Caco-2 (cell line): Measurements from ENCODE around the gene CCL5. TPM values are rescaled to one million over a fixed set of nuclear protein-coding genes. Genes with fewer than 3 reads are reported as not detected.

Source experiments
- BruUV-seq: library from RNA; stranded (reverse); fragments of 400-500 nt; replicated peaks from 2 replicates; lab custom pipeline; 2021; lab: Mats Ljungman, UMichigan
- CTCF ChIA-PET: fragments of 300-600 bp; sonication (Branson Sonifier 250); formaldehyde crosslinking; loops from one replicate; lab custom pipeline; 2022; ENCODE audit warnings: antibody characterized with exemption; lab: Charles Lee
- POLR2A ChIA-PET: fragments of 300-600 bp; sonication (Branson Sonifier 250); formaldehyde crosslinking; loops from one replicate; lab custom pipeline; 2022; ENCODE audit warnings: antibody characterized with exemption; lab: Charles Lee
- DNase-seq, 2 experiments: peaks; one replicate each; pipeline versions ENCODE4 v3.0.0 to v3.0.0-alpha.2; 2020 to 2022
- H3K27me3 ChIP-seq: replicated peaks from 2 replicates; pipeline ENCODE4 v1.6.0; 2011; ENCODE audit warnings: low read length; ENCODE audit not compliant: control insufficient read depth, insufficient read depth
- H3K36me3 ChIP-seq: 2 replicates; pipeline ENCODE4 v1.5.1; 2011; ENCODE audit warnings: low read length; ENCODE audit not compliant: control insufficient read depth, insufficient read depth
- H3K4me1 ChIP-seq: fragments of 250-450 bp; sonication (Bioruptor Pico); 2 replicates; pipeline ENCODE4 v1.5.1; 2020; ENCODE audit warnings: mild to moderate bottlenecking
- H3K4me3 ChIP-seq: 2 replicates; pipeline ENCODE4 v1.5.1; 2011; ENCODE audit warnings: low read depth, mild to moderate bottlenecking, control low read depth, low read length
- H3K9me3 ChIP-seq: fragments of 250-450 bp; sonication (Bioruptor Pico); 2 replicates; pipeline ENCODE4 v1.5.1; 2020; ENCODE audit warnings: mild to moderate bottlenecking, moderate library complexity
- H3K27ac Mint-ChIP-seq: one replicate; pipeline ENCODE4 v1.8.0; 2022; ENCODE audit warnings: mixed read lengths; ENCODE audit not compliant: unreplicated experiment
- H3K27me3 Mint-ChIP-seq: one replicate; pipeline ENCODE4 v1.8.0; 2022; ENCODE audit warnings: mixed read lengths; ENCODE audit not compliant: insufficient read depth, unreplicated experiment
- H3K36me3 Mint-ChIP-seq: one replicate; pipeline ENCODE4 v1.8.0; 2022; ENCODE audit warnings: mild to moderate bottlenecking, mixed read lengths; ENCODE audit not compliant: insufficient read depth, unreplicated experiment
- H3K4me1 Mint-ChIP-seq: one replicate; pipeline ENCODE4 v1.8.0; 2022; ENCODE audit warnings: low read depth, mixed read lengths; ENCODE audit not compliant: unreplicated experiment
- H3K4me3 Mint-ChIP-seq: one replicate; pipeline ENCODE4 v1.8.0; 2022; ENCODE audit warnings: mild to moderate bottlenecking, moderate library complexity, mixed read lengths; ENCODE audit not compliant: unreplicated experiment
- H3K9me3 Mint-ChIP-seq: one replicate; pipeline ENCODE4 v1.8.0; 2022; ENCODE audit warnings: mixed read lengths; ENCODE audit not compliant: unreplicated experiment
- CTCF ChIP-seq, 2 experiments: fragments of 200-600 bp in 1 of 2; IDR thresholded peaks; 1 replicate in 1 of 2; 2 replicates in 1 of 2; pipeline versions ENCODE4 v1.5.1 to v1.8.0; 2011 to 2022; ENCODE audit warnings: antibody characterized with exemption in 1 of 2, control low read depth in 1 of 2, inconsistent platforms in 1 of 2, low read depth in 1 of 2, low read length in 1 of 2, mild to moderate bottlenecking in 1 of 2, moderate library complexity in 1 of 2; ENCODE audit not compliant: insufficient read depth in 1 of 2, severe bottlenecking in 1 of 2, unreplicated experiment in 1 of 2
- intact Hi-C: fragments of 100-400 bp; cut with micrococcal nuclease; formaldehyde crosslinking; loops from one replicate; pipeline ENCODE4 v1.10.0; 2022; ENCODE audit not compliant: unreplicated experiment
- total RNA-seq: library from RNA; stranded (reverse); gene quantifications from 2 replicates; pipeline ENCODE4 v1.2.3, GENCODE V29; 2022

CCL5 gene
- total RNA-seq, 1 experiment from 2014 or later = not detected

GRCh38 chr17:35920229-35920628 lies 40.1 kb upstream of the CCL5 start:
- Mint-ChIP-seq H3K27ac (no peak overlapping the region), H3K27me3 (no peaks in the 10 kb centered on the region), H3K4me3 (no peak overlapping the region), H3K9me3 (no peaks in the 10 kb centered on the region), H3K36me3 (peaks cover 5% of the 10 kb centered on the region), H3K4me1 (no peaks in the 10 kb centered on the region)
- Histone ChIP-seq H3K36me3 (no peaks in the 10 kb centered on the region), H3K4me3 (no peak overlapping the region), H3K27me3 (no peaks in the 10 kb centered on the region), H3K4me1 (no peaks in the 10 kb centered on the region), H3K9me3 (no peaks in the 10 kb centered on the region)
- no peak for TF ChIP-seq CTCF (IDR thresholded peaks at IDR 0.05; ENCODE audit: insufficient read depth in 1 of 2, low read depth in 1 of 2, low read length in 1 of 2, severe bottlenecking in 1 of 2, unreplicated experiment in 1 of 2)
- intact Hi-C loops = no loop called here
- POLR2A ChIA-PET = no interaction called here
- BruUV-seq = no TSS peak
- CTCF ChIA-PET = no interaction called here
- no peak for DNase-seq

GRCh38 chr17:35918665-35919064 lies 38.5 kb upstream of the CCL5 start:
- DNase-seq = no peak
- Mint-ChIP-seq H3K4me3 (no peak overlapping the region), H3K27ac (no peak overlapping the region), H3K9me3 (peaks cover 3% of the 10 kb centered on the region), H3K36me3 (peaks cover 5% of the 10 kb centered on the region), H3K27me3 (no peaks in the 10 kb centered on the region), H3K4me1 (no peaks in the 10 kb centered on the region)
- Histone ChIP-seq H3K4me3 (no peak overlapping the region), H3K27me3 (no peaks in the 10 kb centered on the region), H3K36me3 (no peaks in the 10 kb centered on the region), H3K4me1 (no peaks in the 10 kb centered on the region), H3K9me3 (no peaks in the 10 kb centered on the region)
- BruUV-seq = no TSS peak
- no peak for TF ChIP-seq CTCF (IDR thresholded peaks at IDR 0.05; ENCODE audit: insufficient read depth in 1 of 2, low read depth in 1 of 2, low read length in 1 of 2, severe bottlenecking in 1 of 2, unreplicated experiment in 1 of 2)
- POLR2A ChIA-PET = no interaction called here
- CTCF ChIA-PET = no interaction called here
- intact Hi-C loops = no loop called here

- H3K27me3 ChIP-seq = no peaks in the 10 kb centered on the region
- no peak overlapping the region for H3K27ac Mint-ChIP-seq
- intact Hi-C loops = no loop called here
- no peaks in the 10 kb centered on the region for H3K36me3 ChIP-seq
- ChIA-PET CTCF (no interaction called here), POLR2A (no interaction called here)
- no peak overlapping the region for H3K4me3 Mint-ChIP-seq
- 0 out of 2 replicates have a peak, but pooled peaks cover 8% of the 10 kb centered on the region for H3K9me3 ChIP-seq
- H3K4me3 ChIP-seq = no peak overlapping the region
- no peak for DNase-seq
- peaks cover 5% of the 10 kb centered on the region for H3K36me3 Mint-ChIP-seq
- no peaks in the 10 kb centered on the region for H3K4me1 ChIP-seq
- no TSS peak for BruUV-seq
- no peak for TF ChIP-seq CTCF (IDR thresholded peaks at IDR 0.05; ENCODE audit: insufficient read depth in 1 of 2, low read depth in 1 of 2, low read length in 1 of 2, severe bottlenecking in 1 of 2, unreplicated experiment in 1 of 2)
- H3K27me3 Mint-ChIP-seq = no peaks in the 10 kb centered on the region
- no peaks in the 10 kb centered on the region for H3K4me1 Mint-ChIP-seq
- H3K9me3 Mint-ChIP-seq = peaks cover 11% of the 10 kb centered on the region
Observed at GRCh38 chr17:35917519-35918213, 37.5 kb upstream of the CCL5 start.
